ENCODE results near the gene ZNF329. TPM values are rescaled to one million over a fixed set of nuclear protein-coding genes. Genes with fewer than 3 reads are reported as not detected.
A peak's percentile ranks its signal among the peaks of the same experiment; 100 is the strongest.

ZNF329 gene
- total and polyA plus RNA-seq, 2 experiments from 2014 or later = 2.7 to 16.9 TPM

DNA sequence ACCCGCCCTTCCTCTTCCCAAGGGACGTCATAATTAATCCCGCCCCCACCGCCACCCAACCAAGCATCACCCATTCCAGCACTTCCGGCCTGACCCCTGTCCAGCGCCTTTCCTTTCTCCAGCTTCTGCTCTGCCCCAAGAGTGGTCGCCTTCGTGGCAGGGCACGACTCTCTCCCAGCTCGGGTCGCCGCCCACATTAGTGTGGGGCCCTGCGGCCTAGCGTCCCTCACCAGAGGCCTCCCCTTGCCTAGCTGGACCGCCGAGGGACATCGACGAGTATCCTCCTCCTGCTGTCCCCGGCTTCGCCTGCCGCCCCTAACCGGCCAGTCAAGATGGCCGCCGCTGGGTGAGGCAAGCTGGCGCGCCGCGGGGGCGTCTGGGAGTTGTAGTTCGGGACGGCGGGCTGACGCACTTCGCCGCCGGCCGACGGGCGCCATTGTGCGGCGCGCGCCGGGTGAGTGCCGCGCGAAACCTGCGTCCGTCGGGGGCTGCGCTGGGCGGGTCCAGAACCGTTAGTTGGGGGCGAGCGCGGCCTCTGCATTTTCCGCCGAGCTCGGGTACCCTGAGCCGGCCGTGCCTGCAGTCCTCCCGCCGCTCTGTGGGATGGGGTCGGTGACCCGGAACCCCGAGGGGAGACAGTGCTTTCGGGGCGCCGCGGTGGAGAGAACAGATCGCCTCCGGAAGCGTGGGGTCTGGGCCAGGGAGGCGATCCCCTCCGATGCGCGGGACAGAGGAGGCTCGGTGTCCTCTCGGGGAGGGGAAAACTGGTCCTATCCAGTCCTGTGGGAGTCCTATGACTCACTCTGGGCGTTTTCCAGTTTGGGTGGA is 32.6 kb upstream of the ZNF329 start, which contains the start of gene ZNF274 (continued):
- TF ChIP-seq, protein P1, sequence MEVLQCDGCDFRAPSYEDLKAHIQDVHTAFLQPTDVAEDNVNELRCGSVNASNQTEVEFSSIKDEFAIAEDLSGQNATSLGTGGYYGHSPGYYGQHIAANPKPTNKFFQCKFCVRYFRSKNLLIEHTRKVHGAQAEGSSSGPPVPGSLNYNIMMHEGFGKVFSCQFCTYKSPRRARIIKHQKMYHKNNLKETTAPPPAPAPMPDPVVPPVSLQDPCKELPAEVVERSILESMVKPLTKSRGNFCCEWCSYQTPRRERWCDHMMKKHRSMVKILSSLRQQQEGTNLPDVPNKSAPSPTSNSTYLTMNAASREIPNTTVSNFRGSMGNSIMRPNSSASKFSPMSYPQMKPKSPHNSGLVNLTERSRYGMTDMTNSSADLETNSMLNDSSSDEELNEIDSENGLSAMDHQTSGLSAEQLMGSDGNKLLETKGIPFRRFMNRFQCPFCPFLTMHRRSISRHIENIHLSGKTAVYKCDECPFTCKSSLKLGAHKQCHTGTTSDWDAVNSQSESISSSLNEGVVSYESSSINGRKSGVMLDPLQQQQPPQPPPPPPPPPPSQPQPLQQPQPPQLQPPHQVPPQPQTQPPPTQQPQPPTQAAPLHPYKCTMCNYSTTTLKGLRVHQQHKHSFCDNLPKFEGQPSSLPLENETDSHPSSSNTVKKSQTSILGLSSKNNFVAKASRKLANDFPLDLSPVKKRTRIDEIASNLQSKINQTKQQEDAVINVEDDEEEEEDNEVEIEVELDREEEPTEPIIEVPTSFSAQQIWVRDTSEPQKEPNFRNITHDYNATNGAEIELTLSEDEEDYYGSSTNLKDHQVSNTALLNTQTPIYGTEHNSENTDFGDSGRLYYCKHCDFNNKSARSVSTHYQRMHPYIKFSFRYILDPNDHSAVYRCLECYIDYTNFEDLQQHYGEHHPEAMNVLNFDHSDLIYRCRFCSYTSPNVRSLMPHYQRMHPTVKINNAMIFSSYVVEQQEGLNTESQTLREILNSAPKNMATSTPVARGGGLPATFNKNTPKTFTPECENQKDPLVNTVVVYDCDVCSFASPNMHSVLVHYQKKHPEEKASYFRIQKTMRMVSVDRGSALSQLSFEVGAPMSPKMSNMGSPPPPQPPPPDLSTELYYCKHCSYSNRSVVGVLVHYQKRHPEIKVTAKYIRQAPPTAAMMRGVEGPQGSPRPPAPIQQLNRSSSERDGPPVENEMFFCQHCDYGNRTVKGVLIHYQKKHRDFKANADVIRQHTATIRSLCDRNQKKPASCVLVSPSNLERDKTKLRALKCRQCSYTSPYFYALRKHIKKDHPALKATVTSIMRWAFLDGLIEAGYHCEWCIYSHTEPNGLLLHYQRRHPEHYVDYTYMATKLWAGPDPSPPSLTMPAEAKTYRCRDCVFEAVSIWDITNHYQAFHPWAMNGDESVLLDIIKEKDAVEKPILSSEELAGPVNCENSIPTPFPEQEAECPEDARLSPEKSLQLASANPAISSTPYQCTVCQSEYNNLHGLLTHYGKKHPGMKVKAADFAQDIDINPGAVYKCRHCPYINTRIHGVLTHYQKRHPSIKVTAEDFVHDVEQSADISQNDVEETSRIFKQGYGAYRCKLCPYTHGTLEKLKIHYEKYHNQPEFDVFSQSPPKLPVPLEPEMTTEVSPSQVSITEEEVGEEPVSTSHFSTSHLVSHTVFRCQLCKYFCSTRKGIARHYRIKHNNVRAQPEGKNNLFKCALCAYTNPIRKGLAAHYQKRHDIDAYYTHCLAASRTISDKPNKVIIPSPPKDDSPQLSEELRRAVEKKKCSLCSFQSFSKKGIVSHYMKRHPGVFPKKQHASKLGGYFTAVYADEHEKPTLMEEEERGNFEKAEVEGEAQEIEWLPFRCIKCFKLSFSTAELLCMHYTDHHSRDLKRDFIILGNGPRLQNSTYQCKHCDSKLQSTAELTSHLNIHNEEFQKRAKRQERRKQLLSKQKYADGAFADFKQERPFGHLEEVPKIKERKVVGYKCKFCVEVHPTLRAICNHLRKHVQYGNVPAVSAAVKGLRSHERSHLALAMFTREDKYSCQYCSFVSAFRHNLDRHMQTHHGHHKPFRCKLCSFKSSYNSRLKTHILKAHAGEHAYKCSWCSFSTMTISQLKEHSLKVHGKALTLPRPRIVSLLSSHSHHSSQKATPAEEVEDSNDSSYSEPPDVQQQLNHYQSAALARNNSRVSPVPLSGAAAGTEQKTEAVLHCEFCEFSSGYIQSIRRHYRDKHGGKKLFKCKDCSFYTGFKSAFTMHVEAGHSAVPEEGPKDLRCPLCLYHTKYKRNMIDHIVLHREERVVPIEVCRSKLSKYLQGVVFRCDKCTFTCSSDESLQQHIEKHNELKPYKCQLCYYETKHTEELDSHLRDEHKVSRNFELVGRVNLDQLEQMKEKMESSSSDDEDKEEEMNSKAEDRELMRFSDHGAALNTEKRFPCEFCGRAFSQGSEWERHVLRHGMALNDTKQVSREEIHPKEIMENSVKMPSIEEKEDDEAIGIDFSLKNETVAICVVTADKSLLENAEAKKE (CRISPR knock-in tag; IDR thresholded peaks at IDR 0.05) = no peak
- TF ChIP-seq NANOG (IDR thresholded peaks at IDR 0.05; ENCODE audit: borderline replicate concordance) = no peak
- TF ChIP-seq, protein P2, sequence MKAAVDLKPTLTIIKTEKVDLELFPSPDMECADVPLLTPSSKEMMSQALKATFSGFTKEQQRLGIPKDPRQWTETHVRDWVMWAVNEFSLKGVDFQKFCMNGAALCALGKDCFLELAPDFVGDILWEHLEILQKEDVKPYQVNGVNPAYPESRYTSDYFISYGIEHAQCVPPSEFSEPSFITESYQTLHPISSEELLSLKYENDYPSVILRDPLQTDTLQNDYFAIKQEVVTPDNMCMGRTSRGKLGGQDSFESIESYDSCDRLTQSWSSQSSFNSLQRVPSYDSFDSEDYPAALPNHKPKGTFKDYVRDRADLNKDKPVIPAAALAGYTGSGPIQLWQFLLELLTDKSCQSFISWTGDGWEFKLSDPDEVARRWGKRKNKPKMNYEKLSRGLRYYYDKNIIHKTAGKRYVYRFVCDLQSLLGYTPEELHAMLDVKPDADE (IDR thresholded peaks at IDR 0.05) = peak; percentile 92
- no peak for TF ChIP-seq EZH2 (IDR thresholded peaks at IDR 0.05; ENCODE audit: low read depth, unreplicated experiment)
- TF ChIP-seq, protein P3, sequence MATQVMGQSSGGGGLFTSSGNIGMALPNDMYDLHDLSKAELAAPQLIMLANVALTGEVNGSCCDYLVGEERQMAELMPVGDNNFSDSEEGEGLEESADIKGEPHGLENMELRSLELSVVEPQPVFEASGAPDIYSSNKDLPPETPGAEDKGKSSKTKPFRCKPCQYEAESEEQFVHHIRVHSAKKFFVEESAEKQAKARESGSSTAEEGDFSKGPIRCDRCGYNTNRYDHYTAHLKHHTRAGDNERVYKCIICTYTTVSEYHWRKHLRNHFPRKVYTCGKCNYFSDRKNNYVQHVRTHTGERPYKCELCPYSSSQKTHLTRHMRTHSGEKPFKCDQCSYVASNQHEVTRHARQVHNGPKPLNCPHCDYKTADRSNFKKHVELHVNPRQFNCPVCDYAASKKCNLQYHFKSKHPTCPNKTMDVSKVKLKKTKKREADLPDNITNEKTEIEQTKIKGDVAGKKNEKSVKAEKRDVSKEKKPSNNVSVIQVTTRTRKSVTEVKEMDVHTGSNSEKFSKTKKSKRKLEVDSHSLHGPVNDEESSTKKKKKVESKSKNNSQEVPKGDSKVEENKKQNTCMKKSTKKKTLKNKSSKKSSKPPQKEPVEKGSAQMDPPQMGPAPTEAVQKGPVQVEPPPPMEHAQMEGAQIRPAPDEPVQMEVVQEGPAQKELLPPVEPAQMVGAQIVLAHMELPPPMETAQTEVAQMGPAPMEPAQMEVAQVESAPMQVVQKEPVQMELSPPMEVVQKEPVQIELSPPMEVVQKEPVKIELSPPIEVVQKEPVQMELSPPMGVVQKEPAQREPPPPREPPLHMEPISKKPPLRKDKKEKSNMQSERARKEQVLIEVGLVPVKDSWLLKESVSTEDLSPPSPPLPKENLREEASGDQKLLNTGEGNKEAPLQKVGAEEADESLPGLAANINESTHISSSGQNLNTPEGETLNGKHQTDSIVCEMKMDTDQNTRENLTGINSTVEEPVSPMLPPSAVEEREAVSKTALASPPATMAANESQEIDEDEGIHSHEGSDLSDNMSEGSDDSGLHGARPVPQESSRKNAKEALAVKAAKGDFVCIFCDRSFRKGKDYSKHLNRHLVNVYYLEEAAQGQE (IDR thresholded peaks at IDR 0.05; ENCODE audit: unreplicated experiment) = peak; percentile 49
- peak; percentile 96 for TF ChIP-seq POLR2AphosphoS5 (IDR thresholded peaks at IDR 0.05; ENCODE audit: low read depth)
- no peak for TF ChIP-seq JUNB (IDR thresholded peaks at IDR 0.05; ENCODE audit: unreplicated experiment)
- no peak for TF ChIP-seq STAT1 (IDR thresholded peaks at IDR 0.05; ENCODE audit: unreplicated experiment)
